GM18951 (cell line): Measurements from ENCODE around the gene CDR2.
"Not testable (repeated sequence)": the region's sequence is repeated elsewhere in the genome, so short reads cannot be mapped to it uniquely, and the experiment has no call there.

ENCODE experiments used
- POLR2A ChIP-seq: IDR thresholded peaks from 4 replicates; pipeline ENCODE4 v1.6.1; 2011; ENCODE audit warnings: mild to moderate bottlenecking; ENCODE audit not compliant: insufficient read length, insufficient read depth; ENCODE audit errors: extremely low read depth
- in situ Hi-C: fragments of 300-500 bp; cut with MboI; formaldehyde crosslinking; loops from one replicate; pipeline ENCODE4 v1.12.0; 2022; ENCODE audit warnings: low sequenced_read_pairs, mixed read lengths, inconsistent platforms; ENCODE audit not compliant: unreplicated experiment

Gene CDR2

DNA sequence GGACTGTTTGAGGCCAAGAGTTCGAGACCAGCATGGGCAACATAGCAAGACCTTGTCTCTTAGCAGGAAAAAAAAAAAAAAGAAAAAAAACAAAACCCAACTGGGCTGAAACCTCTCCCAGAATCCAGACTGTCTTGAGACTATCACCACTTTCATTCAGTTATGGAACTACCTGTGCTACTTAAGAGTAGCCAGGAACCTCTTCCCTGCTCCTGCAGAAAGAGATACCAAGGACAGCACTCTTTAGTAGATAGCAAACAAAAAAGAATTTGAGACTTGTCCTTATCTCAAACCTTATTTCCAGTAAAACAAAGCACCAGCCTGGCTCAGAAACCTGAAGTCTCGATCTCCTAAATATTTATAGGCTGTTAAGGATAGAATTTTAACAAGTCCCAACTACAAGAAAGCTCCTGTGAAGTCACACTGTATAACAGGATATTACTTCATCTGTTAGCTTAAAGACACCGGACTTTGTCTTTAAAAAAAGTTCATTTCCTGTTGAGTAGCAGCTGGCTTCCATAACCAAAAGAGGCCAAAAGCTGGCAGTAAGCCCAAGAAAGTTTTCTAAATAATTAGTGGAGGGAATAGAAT lies 5.1 kb downstream of the CDR2 start:
- in situ Hi-C loops, result no loop called here
- no peak for TF ChIP-seq POLR2A

DNA sequence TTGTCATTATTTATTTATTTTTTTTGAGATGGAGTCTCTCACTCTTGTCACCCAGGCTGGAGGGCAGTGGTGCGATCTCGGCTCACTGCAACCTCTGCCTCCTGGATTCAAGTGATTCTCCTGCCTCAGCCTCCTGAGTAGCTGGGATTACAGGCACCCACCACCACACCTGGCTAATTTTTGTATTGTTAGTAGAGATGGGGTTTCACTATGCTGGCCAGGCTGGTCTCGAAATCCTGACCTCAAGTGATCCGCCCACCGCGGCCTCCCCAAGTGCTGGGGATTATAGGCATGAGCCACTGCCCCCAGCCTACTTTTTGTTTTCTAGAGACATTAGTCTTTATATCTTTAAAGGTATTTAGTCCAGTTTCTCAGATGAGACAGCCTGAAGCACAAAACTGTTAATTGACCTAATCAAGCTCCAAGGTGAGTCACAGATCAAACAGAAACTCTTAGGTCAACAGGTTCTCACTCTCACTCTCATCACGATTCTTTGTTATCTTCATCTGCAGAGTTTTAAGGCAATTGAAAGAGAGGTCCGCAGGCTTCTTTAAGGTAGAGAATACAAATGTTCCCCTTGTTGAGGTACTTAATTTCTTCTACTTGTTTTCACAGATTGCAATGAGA lies 6.1 kb downstream of the CDR2 start:
- in situ Hi-C loops, result not testable (repeated sequence)

DNA sequence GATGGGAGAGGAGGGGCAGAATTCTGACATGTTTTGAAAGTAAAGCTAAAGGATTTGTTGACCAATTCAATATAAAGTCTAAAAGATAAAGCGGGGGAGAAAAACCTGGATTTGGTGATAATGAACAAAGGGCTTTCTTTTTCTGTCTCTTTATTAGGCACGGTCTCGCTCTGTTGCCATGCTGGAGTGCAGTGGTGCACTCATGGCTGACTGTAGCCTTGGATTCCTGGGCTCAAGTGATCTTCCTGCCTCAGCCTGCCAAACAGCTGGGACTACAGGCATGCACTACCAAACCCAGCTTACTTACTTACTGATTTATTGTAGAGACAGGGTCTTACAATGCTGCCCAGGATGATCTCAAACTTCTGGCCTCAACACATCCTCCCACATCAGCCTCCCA lies 7.5 kb downstream of the CDR2 start:
- in situ Hi-C loops, result no loop called here
- no peak for TF ChIP-seq POLR2A

DNA sequence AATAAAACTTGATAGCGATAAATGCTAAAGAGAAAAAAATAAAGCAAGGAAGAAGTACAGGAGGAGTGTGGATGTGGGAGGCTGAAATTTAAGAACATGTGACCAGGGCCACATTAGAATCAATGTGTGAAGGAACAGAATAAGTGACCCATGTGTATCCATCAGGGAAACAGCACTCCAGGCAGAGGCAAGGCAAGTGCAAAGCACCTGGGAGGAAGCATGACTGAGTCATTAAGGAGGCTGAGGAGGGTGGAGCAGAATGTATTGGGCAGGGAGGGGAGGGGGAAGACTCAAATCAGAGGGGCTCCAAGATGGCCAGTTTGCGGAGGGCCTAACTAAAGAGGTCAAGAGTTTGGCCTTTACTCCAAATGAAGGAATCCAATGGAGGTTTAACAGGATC lies 8.0 kb downstream of the CDR2 start:
- TF ChIP-seq POLR2A, result no peak
- in situ Hi-C loops, result no loop called here

DNA sequence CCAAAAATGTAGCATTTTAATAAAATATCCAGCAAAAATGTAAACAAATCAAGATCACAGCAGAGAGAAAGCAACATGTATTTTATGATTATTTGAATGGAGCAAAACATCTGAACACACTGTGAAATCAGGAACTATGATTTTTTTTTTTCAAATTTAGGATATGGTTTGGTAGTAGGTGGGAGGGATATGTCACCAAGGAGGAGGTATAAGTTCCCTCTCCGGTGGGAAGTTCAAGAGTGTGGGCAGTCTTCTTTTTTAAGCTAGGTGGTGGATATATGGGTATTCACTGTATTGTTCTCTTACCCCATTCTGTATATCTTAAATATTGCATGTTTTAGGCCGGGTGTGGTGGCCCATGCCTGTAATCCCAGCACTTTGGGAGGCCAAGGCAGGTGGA lies 10.2 kb downstream of the CDR2 start:
- no peak for TF ChIP-seq POLR2A
- in situ Hi-C loops, result no loop called here

DNA sequence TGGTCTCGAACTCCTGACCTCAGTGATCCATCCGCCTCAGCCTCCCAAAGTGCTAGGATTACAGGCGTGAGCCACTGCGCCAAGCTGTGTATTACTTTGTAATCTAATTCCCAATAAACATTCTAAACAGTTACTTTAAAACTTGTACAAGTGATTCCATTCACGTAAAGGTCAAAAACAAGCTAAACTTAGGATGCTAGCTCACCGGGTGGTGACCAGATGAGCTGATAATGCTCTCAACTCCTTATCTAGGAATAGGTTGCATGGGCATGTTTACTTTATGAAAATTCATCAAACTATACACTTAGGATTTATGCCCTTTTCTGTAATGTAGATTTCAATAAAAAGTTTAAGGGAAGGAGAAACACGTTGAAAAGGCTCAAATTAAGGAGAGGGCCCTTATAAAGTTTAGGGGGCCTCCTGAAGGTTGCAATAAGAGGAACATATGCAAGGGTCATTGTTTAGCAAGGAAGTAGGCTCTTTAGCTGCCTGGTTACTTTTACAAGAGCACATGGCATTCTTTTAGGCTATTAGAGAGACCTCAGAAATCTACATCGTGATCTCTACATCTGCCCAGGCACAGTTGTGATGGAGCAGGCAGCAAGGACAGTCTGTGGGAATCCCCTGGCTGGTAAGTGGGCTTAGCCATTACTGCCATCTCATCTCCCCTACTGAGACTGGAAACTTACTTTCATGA lies 13.3 kb downstream of the CDR2 start:
- TF ChIP-seq POLR2A, result no peak
- in situ Hi-C loops, result no loop called here

DNA sequence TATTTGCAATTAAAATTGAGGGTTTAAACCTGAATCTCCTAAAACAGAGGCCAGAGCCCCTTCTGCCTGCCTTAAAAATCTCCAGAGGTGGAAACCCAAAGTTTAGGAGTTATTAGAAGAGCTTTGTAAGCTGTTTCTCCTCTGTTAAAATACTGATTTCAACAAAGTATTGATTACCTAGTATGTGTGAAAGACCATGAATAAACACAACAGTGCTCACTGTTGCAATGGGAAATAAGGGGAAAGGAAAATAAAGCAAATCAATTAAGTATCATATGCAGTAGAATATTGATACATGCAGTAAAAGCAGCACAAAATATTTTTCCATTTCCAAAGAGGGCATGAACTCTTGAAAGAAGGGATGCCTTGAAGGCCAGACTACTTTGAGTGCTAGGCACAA lies 14.7 kb downstream of the CDR2 start:
- in situ Hi-C loops, result no loop called here
- no peak for TF ChIP-seq POLR2A

DNA sequence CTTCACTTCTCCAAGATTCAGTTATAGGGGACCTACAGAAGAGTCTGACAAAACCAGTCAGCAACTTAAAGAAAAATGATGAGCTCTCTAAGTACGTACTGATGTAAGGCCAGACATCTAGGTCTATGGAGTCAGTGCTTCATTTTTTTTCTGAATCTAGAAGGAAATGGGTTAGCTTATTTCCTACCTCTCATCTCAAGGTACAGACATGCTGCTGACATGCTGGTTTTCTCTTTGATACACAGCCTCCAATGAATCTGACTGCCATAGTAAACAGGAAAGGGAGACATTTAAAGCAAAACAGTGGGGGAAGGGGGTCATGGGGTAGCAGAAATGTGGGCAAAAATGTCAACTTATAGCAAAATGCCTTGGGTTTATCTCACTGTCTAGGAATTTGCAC lies 16.4 kb downstream of the CDR2 start:
- TF ChIP-seq POLR2A, result no peak
- in situ Hi-C loops, result no loop called here

DNA sequence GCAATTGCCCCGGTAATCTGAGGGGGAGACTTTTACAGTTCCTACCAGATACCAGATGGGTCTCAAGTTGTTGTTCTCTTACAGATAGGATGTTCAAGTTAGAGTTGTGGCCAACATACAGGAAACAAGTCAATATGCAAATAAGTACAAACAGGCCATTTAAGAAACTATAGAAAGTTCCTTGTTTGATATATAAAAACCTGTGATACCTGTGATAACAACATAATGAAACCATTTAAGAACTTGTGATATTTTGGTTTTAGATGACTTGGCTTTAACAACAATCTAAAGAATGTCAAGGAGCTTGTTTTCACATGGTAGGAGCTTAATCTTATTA lies 16.8 kb downstream of the CDR2 start:
- TF ChIP-seq POLR2A, result no peak
- in situ Hi-C loops, result no loop called here

DNA sequence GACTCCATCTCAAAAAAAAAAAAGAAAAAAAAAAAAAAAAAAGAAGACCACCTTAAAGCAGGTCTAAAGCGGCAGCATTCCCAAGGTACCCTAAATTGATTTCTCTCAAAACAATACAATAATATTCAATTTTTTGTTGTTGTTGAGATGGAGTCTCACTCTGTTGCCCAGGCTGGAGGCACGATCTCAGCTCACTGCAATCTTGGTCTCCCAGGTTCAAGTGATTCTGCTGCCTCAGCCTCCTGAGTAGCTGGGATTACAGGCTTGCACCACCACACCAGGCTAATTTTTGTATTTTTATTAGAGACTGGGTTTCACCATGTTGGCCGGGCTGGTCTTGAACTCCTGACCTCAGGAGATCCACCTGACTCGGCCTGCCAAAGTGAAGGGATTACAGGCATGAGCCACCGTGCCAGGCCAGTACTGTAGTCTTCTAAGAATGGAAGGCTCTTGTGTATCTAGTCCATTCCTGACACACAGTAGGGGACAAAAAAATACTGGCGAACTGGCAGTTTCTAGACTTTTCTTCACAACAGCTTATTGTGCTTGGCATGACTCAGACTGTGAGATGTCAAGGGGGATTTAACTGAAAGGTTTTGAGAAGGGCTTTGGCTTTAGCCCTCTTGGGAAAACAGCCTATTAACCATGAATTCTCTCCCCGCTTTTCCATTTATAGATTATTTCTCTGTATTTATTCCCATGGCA lies 17.3 kb downstream of the CDR2 start:
- in situ Hi-C loops, result no loop called here
- no peak for TF ChIP-seq POLR2A

DNA sequence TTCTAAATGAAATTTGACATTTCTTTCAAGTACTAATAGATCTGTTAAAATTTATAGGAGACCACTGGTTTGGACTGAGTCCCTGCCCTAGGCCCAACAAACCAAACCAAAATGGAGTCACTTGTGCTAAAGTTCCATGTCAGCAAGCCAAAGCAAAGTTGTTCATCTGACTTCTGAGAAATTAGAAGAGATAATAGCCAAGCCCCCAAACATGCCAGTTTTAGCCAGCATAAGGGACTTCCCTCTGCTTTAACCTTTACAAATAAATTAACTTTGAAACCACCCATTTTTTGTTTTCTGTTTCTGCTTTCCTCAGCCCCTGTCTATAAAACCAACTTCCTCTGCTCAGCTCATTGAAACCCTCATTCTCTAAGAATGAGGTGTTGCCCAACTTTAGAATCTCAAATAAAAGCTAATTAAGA lies 18.9 kb downstream of the CDR2 start:
- no peak for TF ChIP-seq POLR2A
- in situ Hi-C loops, result no loop called here

DNA sequence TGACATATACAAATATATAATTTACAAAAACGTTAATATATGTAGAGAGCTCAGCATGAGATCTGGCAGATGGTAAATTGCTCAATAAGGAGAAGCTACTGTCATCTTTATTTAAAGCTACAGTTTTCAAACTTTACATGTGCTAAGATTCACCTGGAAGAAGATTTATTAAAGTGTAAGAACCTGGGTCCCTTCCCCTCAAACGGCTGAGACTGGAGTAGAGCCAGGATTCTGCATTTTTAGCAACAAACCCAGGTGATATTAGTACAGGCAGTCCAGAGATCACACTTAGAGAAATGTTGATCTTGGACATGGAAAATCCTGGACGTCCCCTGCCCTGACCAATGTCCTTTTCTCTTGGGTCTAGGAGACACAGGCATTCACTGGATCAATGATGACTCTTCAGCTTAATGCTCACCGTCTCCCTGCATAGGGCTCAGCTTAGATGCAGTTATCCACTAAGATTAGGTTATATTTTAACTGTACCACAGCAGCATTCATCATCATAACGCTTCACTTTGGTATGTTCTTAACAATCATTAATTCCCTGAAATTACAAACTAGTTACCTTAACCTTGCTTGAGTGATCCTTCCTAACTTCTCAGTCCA lies 20.4 kb downstream of the CDR2 start:
- no peak for TF ChIP-seq POLR2A
- in situ Hi-C loops, result no loop called here

DNA sequence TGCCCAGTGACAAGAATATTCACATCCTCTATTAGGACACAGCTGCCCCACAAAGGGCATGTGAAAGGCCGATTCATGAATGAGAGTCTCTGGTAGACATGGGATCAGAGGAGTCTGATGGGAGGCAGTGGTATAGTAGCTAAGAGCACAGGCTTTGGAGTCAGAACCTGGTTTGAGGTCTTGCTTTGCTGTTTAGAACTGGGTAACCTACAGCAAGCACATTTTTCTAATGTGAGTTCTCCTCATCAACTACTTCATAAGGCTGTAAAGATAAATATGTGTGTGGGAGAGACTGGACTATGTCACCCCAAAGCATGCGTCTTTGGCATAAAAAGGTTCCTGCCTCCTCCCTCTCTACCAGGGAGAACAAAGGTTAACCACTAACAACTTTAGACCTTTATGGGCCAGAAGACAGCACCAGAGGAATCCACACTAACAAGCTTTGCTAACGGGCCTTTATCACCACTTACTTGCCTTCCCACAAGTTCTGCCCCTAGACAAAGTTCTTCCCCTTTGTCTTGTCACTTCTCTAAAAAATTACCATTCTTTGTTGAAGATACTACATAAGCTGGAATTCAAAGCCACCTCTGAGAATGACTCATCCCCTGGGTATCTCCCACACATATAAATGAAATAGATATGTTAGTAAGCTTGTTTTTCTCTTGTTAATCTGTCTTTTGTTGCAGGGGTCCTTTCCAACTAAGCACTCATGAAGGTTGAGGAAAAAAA lies 21.1 kb downstream of the CDR2 start:
- no peak for TF ChIP-seq POLR2A
- in situ Hi-C loops, result no loop called here
